GM19238 (cell line): ENCODE data around the gene ASB2.
A peak's percentile ranks its signal among the peaks of the same experiment; 100 is the strongest.

ENCODE experiments used
- DNase-seq: peaks from one replicate; pipeline ENCODE4 v3.0.0; 2011; ENCODE audit warnings: low spot score; ENCODE audit not compliant: insufficient read length

The ASB2 gene

GRCh38 chr14:93980456-93981201, 4.3 kb upstream of the ASB2 start:
- DNase-seq, result no peak

- DNase-seq, result no peak
Observed at GRCh38 chr14:93978735-93979134, 2.4 kb upstream of the ASB2 start.

- peak; percentile 70 for DNase-seq
Observed at GRCh38 chr14:93977790-93978581, 1.6 kb upstream of the ASB2 start.

- no peak for DNase-seq
Observed at GRCh38 chr14:93977171-93977570, 801 bp upstream of the ASB2 start.

GRCh38 chr14:93975791-93976476, 436 bp downstream of the ASB2 start:
- DNase-seq, result no peak

GRCh38 chr14:93974833-93975232, 1.5 kb downstream of the ASB2 start:
- no peak for DNase-seq

- no peak for DNase-seq
Observed at GRCh38 chr14:93974299-93974698, 2.1 kb downstream of the ASB2 start.

- no peak for DNase-seq
Observed at GRCh38 chr14:93973607-93974006, 2.8 kb downstream of the ASB2 start.

- no peak for DNase-seq
Observed at GRCh38 chr14:93972618-93973205, 3.7 kb downstream of the ASB2 start.

- DNase-seq, result no peak
Observed at GRCh38 chr14:93971635-93972027, 4.7 kb downstream of the ASB2 start.

GRCh38 chr14:93970965-93971634, 5.3 kb downstream of the ASB2 start:
- DNase-seq, result peak; percentile 55

GRCh38 chr14:93970585-93970964, 5.8 kb downstream of the ASB2 start:
- DNase-seq, result no peak

- DNase-seq, result no peak
Observed at GRCh38 chr14:93969082-93969828, 7.1 kb downstream of the ASB2 start.

GRCh38 chr14:93967637-93968250, 8.6 kb downstream of the ASB2 start:
- peak; percentile 66 for DNase-seq

GRCh38 chr14:93965946-93966474, 10.4 kb downstream of the ASB2 start:
- no peak for DNase-seq

GRCh38 chr14:93965287-93965821, 11.0 kb downstream of the ASB2 start:
- no peak for DNase-seq

GRCh38 chr14:93964820-93965286, 11.5 kb downstream of the ASB2 start:
- DNase-seq, result no peak

GRCh38 chr14:93964281-93964680, 12.1 kb downstream of the ASB2 start:
- DNase-seq, result no peak

GRCh38 chr14:93963692-93964091, 12.7 kb downstream of the ASB2 start:
- DNase-seq, result no peak
